ENCODE measurements around the gene QSOX1.

QSOX1 gene

DNA sequence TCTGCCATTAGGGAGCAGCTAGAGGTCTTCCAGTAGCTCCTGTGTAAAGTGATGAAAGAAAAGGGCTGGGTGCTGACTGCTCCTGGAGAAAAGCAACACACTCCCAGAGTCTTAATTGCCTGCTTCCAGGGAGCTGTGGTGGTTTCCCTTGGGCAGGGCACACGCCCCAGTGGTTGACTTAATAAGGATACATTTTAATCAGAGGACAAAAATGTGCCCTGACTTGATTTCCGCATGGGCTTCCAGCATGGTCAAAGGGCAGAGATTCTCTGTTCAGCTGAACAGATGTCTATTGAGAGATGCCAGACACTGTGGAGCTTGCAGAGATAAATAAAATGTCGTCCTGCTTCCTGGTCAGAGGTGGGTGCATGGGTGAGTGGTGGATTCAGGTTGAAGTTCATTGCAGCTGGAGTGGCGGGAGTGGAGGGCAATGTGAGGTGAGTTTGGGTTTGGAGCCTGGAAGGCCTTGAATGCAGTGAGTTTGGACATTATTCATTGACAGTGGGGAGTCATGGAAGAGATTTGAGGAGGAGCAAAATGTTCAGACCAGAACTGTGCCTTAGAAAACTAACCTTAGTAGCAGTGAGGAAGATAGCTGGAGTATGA is 16.0 kb downstream of the QSOX1 start:
- Histone ChIP-seq H3K36me3 (ENCODE audit: insufficient read depth, low read length) (no peaks in the 10 kb centered on the region), H3K9me3 (ENCODE audit: low read depth, low read length) (no peaks in the 10 kb centered on the region), H3K4me3 (no peak overlapping the region), H3K27ac (no peak overlapping the region), H3K9ac (ENCODE audit: insufficient read length) (no peak overlapping the region)
- TF ChIP-seq FOXP2 (optimal IDR thresholded peaks at IDR 0.05; ENCODE audit: control extremely low read depth, extremely low read length, insufficient read depth): no peak
- TF ChIP-seq POLR2AphosphoS5 (IDR thresholded peaks at IDR 0.05; ENCODE audit: borderline replicate concordance, low read depth, low read length): no peak
- no peak for TF ChIP-seq EZH2 (IDR thresholded peaks at IDR 0.05)
- DNase-seq (ENCODE audit: low read depth, low spot score): no peak

DNA sequence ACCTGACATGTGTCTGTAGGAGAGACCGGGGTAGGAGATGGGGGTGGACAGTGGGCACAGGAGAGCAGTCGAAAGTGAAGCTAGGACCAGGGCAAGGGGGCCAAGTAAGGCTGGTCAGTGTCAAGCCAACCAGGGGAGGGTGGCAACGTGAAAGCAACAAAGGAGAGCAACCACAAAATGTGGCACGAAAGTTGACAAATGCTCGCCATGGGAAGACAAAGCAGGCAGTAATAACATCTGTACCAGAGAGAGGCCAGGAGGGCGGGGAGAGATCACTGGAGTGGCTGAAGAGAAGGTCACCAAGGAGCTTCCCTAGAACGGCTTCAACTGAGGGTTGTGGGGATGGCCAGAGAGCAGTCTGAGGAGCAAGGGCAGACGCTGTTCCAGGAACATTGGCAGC is 17.0 kb downstream of the QSOX1 start:
- Histone ChIP-seq H3K9me3 (ENCODE audit: low read depth, low read length) (no peaks in the 10 kb centered on the region), H3K9ac (ENCODE audit: insufficient read length) (no peak overlapping the region), H3K36me3 (ENCODE audit: insufficient read depth, low read length) (no peaks in the 10 kb centered on the region), H3K4me3 (no peak overlapping the region), H3K27ac (no peak overlapping the region)
- TF ChIP-seq EZH2 (IDR thresholded peaks at IDR 0.05): no peak
- no peak for TF ChIP-seq FOXP2 (optimal IDR thresholded peaks at IDR 0.05; ENCODE audit: control extremely low read depth, extremely low read length, insufficient read depth)
- TF ChIP-seq POLR2AphosphoS5 (IDR thresholded peaks at IDR 0.05; ENCODE audit: borderline replicate concordance, low read depth, low read length): no peak
- DNase-seq (ENCODE audit: low read depth, low spot score): no peak

DNA sequence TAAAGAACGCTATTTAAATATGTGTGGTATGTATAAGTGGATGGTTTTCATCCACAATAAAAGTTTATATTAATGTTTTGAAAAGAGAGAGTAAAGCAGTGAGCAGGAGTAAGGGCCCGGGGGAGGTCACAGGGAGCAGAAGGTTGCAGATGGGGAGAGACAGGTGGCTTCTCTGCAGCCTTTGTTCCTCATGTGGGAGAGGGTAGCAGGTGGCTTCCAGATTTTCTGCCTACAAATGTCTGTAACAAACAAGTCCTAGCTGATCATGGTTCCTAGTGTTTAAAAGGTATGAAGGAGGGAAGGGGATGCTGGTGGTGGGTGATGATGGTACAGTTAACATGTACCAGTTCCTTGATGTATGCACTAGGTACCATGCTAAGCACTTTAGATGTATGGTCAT is 18.8 kb downstream of the QSOX1 start:
- Histone ChIP-seq H3K9me3 (ENCODE audit: low read depth, low read length) (no peaks in the 10 kb centered on the region), H3K27ac (no peak overlapping the region), H3K9ac (ENCODE audit: insufficient read length) (no peak overlapping the region), H3K4me3 (no peak overlapping the region), H3K36me3 (ENCODE audit: insufficient read depth, low read length) (no peaks in the 10 kb centered on the region)
- DNase-seq (ENCODE audit: low read depth, low spot score): no peak
- TF ChIP-seq FOXP2 (optimal IDR thresholded peaks at IDR 0.05; ENCODE audit: control extremely low read depth, extremely low read length, insufficient read depth) (no peak), EZH2 (IDR thresholded peaks at IDR 0.05) (no peak)

DNA sequence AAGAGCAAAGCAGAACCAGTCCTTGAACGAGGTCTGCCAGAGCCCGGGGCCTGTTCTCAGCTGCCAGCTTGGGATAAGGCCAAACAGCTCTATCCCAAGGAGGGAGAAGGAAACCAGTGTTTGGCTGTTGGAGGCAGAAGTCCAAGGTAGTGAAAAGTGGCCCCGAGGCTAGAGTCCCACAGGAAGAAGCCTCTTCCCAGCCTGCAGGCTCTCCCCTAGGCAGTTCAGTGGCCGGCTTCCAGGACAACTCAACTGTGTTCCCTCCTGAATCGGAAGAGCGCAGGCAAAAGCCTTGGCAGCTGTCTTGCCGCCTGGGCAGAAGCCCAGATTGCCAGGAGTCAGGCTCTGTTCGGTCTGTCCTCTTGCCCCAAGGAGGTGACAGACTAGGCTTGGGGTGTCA is 19.3 kb downstream of the QSOX1 start:
- Histone ChIP-seq H3K27ac (no peak overlapping the region), H3K9me3 (ENCODE audit: low read depth, low read length) (no peaks in the 10 kb centered on the region), H3K9ac (ENCODE audit: insufficient read length) (no peak overlapping the region), H3K36me3 (ENCODE audit: insufficient read depth, low read length) (no peaks in the 10 kb centered on the region), H3K4me3 (no peak overlapping the region)
- no peak for DNase-seq (ENCODE audit: low read depth, low spot score)
- TF ChIP-seq FOXP2 (optimal IDR thresholded peaks at IDR 0.05; ENCODE audit: control extremely low read depth, extremely low read length, insufficient read depth) (no peak), POLR2AphosphoS5 (IDR thresholded peaks at IDR 0.05; ENCODE audit: borderline replicate concordance, low read depth, low read length) (no peak), EZH2 (IDR thresholded peaks at IDR 0.05) (no peak)

DNA sequence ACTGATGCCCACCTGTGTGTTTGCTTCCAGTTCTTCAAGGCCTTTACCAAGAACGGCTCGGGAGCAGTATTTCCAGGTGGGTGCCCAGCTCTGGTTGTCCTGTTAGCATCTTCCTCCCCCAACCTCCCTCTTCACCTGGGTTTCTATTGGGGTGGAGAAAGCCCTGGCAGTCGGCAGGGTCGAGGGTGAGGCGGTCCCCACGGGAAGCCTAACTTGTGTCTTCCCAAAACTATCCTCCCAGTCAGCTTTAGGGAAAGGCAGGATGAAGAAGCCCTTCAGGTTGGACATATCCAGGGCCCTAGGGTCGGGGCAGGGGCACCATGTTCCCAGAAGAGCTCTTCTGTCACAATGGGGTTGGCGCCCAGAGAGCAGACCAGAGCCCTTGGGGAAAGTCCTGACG is 20.6 kb downstream of the QSOX1 start:
- Histone ChIP-seq H3K9ac (ENCODE audit: insufficient read length) (no peak overlapping the region), H3K4me3 (no peak overlapping the region), H3K36me3 (ENCODE audit: insufficient read depth, low read length) (no peaks in the 10 kb centered on the region), H3K27ac (no peak overlapping the region), H3K9me3 (ENCODE audit: low read depth, low read length) (no peaks in the 10 kb centered on the region)
- DNase-seq (ENCODE audit: low read depth, low spot score): no peak
- TF ChIP-seq EZH2 (IDR thresholded peaks at IDR 0.05): no peak
- TF ChIP-seq FOXP2 (optimal IDR thresholded peaks at IDR 0.05; ENCODE audit: control extremely low read depth, extremely low read length, insufficient read depth): no peak
- no peak for TF ChIP-seq POLR2AphosphoS5 (IDR thresholded peaks at IDR 0.05; ENCODE audit: borderline replicate concordance, low read depth, low read length)

DNA sequence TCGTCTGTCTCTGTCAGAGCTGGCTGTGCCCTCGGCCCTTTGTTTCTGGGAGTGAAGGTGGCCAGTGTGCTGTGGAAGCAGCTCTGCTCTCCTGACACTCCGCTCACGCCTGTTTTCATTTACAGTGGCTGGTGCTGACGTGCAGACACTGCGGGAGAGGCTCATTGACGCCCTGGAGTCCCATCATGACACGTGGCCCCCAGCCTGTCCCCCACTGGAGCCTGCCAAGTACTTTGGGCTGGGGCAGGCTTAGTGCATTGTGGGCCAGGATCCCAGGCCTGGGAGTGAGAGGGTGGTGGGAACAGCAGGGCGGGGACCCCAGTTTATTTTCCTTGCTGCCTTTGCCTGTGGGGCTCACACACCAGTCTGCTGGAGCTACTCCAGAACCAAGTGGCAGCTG is 21.1 kb downstream of the QSOX1 start:
- no peaks in the 10 kb centered on the region for H3K36me3 ChIP-seq (ENCODE audit: insufficient read depth, low read length)
- no peak overlapping the region for H3K9ac ChIP-seq (ENCODE audit: insufficient read length)
- no peaks in the 10 kb centered on the region for H3K9me3 ChIP-seq (ENCODE audit: low read depth, low read length)
- H3K27ac ChIP-seq: no peak overlapping the region
- DNase-seq (ENCODE audit: low read depth, low spot score): no peak
- TF ChIP-seq EZH2 (IDR thresholded peaks at IDR 0.05) (no peak), FOXP2 (optimal IDR thresholded peaks at IDR 0.05; ENCODE audit: control extremely low read depth, extremely low read length, insufficient read depth) (no peak), POLR2AphosphoS5 (IDR thresholded peaks at IDR 0.05; ENCODE audit: borderline replicate concordance, low read depth, low read length) (no peak)
- no peak overlapping the region for H3K4me3 ChIP-seq

DNA sequence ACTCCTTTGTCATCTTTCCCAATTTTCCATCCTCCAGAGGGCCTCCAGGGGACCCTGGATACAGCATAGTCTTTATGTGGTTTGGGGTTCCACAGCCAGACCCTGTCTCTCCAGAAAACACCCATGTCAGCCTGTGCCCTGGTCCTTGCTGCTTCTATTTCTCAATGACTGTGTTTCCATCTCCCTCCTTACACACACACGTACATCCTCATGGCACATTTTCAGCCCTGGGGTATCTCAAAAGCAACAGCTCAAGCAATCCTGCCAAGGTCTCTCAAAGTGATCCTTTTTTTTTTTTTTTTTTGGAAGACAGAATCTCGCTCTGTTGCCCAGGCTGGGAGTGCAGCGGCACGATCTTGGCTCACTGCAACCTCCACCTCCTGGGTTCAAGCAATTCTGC is 22.3 kb downstream of the QSOX1 start:
- H3K36me3 ChIP-seq (ENCODE audit: insufficient read depth, low read length): no peaks in the 10 kb centered on the region

DNA sequence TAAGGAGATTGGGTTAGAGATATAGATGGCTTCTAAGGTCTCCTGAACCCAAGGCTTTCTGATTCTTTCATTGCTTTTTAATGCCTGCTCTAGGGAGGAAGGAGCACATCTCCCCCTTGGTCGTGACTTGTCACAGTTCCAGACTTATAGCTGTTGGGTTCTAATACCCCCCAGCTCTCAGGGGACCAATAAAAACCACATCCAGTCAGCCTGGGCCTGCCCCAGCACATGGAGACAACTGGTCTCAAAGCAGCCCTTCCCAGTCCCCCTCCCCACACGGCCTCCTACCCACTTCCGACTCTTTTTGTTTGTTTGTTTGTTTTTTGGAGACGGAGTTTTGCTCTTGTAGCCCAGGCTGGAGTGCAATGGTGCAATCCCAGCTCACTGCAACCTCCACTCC is 23.3 kb downstream of the QSOX1 start:
- Histone ChIP-seq H3K27ac (no peak overlapping the region), H3K4me3 (no peak overlapping the region), H3K9ac (ENCODE audit: insufficient read length) (no peak overlapping the region), H3K9me3 (ENCODE audit: low read depth, low read length) (no peaks in the 10 kb centered on the region), H3K36me3 (ENCODE audit: insufficient read depth, low read length) (no peaks in the 10 kb centered on the region)
- no peak for DNase-seq (ENCODE audit: low read depth, low spot score)
- TF ChIP-seq FOXP2 (optimal IDR thresholded peaks at IDR 0.05; ENCODE audit: control extremely low read depth, extremely low read length, insufficient read depth): no peak
- no peak for TF ChIP-seq EZH2 (IDR thresholded peaks at IDR 0.05)
- TF ChIP-seq POLR2AphosphoS5 (IDR thresholded peaks at IDR 0.05; ENCODE audit: borderline replicate concordance, low read depth, low read length): no peak

More for the DNA sequence above, 22.3 kb downstream of the QSOX1 start:
- Histone ChIP-seq H3K9ac (ENCODE audit: insufficient read length) (no peak overlapping the region), H3K9me3 (ENCODE audit: low read depth, low read length) (no peaks in the 10 kb centered on the region), H3K4me3 (no peak overlapping the region), H3K27ac (no peak overlapping the region)
- no peak for DNase-seq (ENCODE audit: low read depth, low spot score)
- TF ChIP-seq EZH2 (IDR thresholded peaks at IDR 0.05) (no peak), FOXP2 (optimal IDR thresholded peaks at IDR 0.05; ENCODE audit: control extremely low read depth, extremely low read length, insufficient read depth) (no peak), POLR2AphosphoS5 (IDR thresholded peaks at IDR 0.05; ENCODE audit: borderline replicate concordance, low read depth, low read length) (no peak)

DNA sequence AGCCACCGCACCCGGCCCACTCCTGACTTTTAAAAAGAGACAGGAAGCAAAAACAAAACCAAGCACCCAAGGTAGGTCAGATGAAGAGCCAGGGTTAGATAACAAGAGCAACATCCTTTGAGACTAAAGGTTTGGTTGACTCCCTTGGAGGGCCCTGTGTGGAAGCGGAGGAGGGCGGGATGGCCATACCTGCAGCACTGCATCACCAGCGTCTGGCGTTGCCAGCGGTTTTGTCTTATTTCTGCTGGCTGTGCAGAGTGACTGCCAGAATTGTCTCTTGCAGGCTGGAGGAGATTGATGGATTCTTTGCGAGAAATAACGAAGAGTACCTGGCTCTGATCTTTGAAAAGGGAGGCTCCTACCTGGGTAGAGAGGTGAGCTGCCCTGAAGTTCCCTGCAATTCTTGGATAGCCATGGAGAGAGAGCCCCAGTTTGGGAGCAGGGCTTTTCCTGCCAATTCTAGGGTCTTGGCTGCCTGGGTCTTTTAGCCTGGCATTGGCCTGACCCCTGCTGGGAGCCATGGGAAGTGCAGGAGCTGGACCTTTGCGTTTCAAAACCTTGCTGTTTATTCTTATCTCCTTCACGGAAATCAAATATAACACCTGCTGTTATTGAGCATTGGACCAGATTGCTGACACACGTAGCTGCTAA is 24.0 kb downstream of the QSOX1 start:
- Histone ChIP-seq H3K36me3 (ENCODE audit: insufficient read depth, low read length) (no peaks in the 10 kb centered on the region), H3K9ac (ENCODE audit: insufficient read length) (no peak overlapping the region), H3K4me3 (no peak overlapping the region), H3K9me3 (ENCODE audit: low read depth, low read length) (no peaks in the 10 kb centered on the region), H3K27ac (no peak overlapping the region)
- TF ChIP-seq FOXP2 (optimal IDR thresholded peaks at IDR 0.05; ENCODE audit: control extremely low read depth, extremely low read length, insufficient read depth): no peak
- TF ChIP-seq EZH2 (IDR thresholded peaks at IDR 0.05): no peak
- TF ChIP-seq POLR2AphosphoS5 (IDR thresholded peaks at IDR 0.05; ENCODE audit: borderline replicate concordance, low read depth, low read length): no peak
- DNase-seq (ENCODE audit: low read depth, low spot score): no peak

Data from SK-N-MC (cell line).